H1 (cell line): ENCODE results near the gene PCDHA13. TPM values are rescaled to one million over a fixed set of nuclear protein-coding genes. Genes with fewer than 3 reads are reported as not detected.
A peak's percentile ranks its signal among the peaks of the same experiment; 100 is the strongest.

Experiments
- CTCF ChIA-PET: fragments of 300-600 bp; sonication (Branson Sonifier 250); formaldehyde crosslinking; loops from one replicate; lab custom pipeline; 2021; ENCODE audit not compliant: partially characterized antibody; lab: Charles Lee
- POLR2A ChIA-PET: fragments of 300-600 bp; sonication (Branson Sonifier 250); formaldehyde crosslinking; loops from one replicate; lab custom pipeline; 2021; ENCODE audit warnings: inconsistent platforms; ENCODE audit not compliant: partially characterized antibody; lab: Charles Lee
- DNase-seq, 2 experiments: peaks; one replicate each; pipeline versions ENCODE4 v3.0.0 to v3.0.0-alpha.2; 2010 to 2022; ENCODE audit warnings: low spot score in 2 of 2, low read depth in 1 of 2, mixed read lengths in 1 of 2
- FAIRE-seq: peaks from 2 replicates; lab custom pipeline; 2011; peaks lifted over from hg19 to GRCh38; lab: Jason Lieb, UNC
- H2AFZ ChIP-seq: 2 replicates; pipeline ENCODE4 v1.8.1; 2012; ENCODE audit warnings: low read length, inconsistent platforms
- H2AK5ac ChIP-seq: 2 replicates; pipeline ENCODE4 v1.6.1; 2013; ENCODE audit warnings: low read depth, low read length
- H2BK120ac ChIP-seq: replicated peaks from 2 replicates; pipeline ENCODE3; 2013; ENCODE audit warnings: low read depth, low read length, inconsistent platforms
- H2BK12ac ChIP-seq: 2 replicates; pipeline ENCODE4 v1.6.1; 2013; ENCODE audit warnings: low read depth, low read length
- H2BK15ac ChIP-seq: 2 replicates; pipeline ENCODE4 v1.6.1; 2013; ENCODE audit warnings: low read length
- H2BK20ac ChIP-seq: 2 replicates; pipeline ENCODE4 v1.6.1; 2013; ENCODE audit warnings: low read length
- H2BK5ac ChIP-seq: 2 replicates; pipeline ENCODE4 v1.6.1; 2013; ENCODE audit warnings: low read depth, low read length
- H3K14ac ChIP-seq: 2 replicates; pipeline ENCODE4 v1.6.1; 2013; ENCODE audit warnings: inconsistent platforms; ENCODE audit not compliant: insufficient read length
- H3K18ac ChIP-seq: 2 replicates; pipeline ENCODE4 v1.6.1; 2013; ENCODE audit warnings: low read length; ENCODE audit errors: extremely low read depth
- H3K23ac ChIP-seq: 2 replicates; pipeline ENCODE4 v1.6.1; 2013; ENCODE audit warnings: inconsistent platforms; ENCODE audit not compliant: insufficient read length
- H3K23me2 ChIP-seq: 2 replicates; pipeline ENCODE4 v1.6.1; 2013; ENCODE audit warnings: low read depth, low read length
- H3K27ac ChIP-seq: 2 replicates; pipeline ENCODE4 v1.6.1; 2011; ENCODE audit warnings: low read depth, low read length, inconsistent platforms
- H3K27me3 ChIP-seq, 4 experiments: replicated peaks in 1 of 4; 1 replicate in 1 of 4; 2 replicates in 3 of 4; pipeline versions ENCODE4 v1.6.1 to v1.8.1; 2011 to 2013; ENCODE audit warnings: low read length in 3 of 4, mild to moderate bottlenecking in 3 of 4, inconsistent platforms in 2 of 4, mixed read lengths in 2 of 4, moderate library complexity in 1 of 4; ENCODE audit not compliant: control insufficient read depth in 3 of 4, insufficient read depth in 3 of 4; ENCODE audit errors: extremely low read depth in 1 of 4
- H3K36me3 ChIP-seq, 4 experiments: 2 replicates each; pipeline versions ENCODE4 v1.6.1 to v1.8.1; 2011 to 2013; ENCODE audit warnings: mild to moderate bottlenecking in 4 of 4, low read length in 3 of 4, moderate library complexity in 2 of 4, control low read depth in 1 of 4, inconsistent platforms in 1 of 4; ENCODE audit not compliant: insufficient read depth in 4 of 4, control insufficient read depth in 2 of 4
- H3K4ac ChIP-seq: replicated peaks from 2 replicates; pipeline ENCODE3; 2013; ENCODE audit warnings: low read length, low read depth, mixed read lengths, inconsistent platforms; ENCODE audit not compliant: insufficient read length
- H3K4me1 ChIP-seq, 4 experiments: replicated peaks in 1 of 4; 1 replicate in 1 of 4; 2 replicates in 3 of 4; pipeline versions ENCODE4 v1.6.1 to v1.8.1; 2011 to 2013; ENCODE audit warnings: low read length in 3 of 4, inconsistent platforms in 2 of 4, mixed read lengths in 1 of 4; ENCODE audit not compliant: insufficient read depth in 4 of 4, control insufficient read depth in 3 of 4
- H3K4me2 ChIP-seq, 2 experiments: 2 replicates each; pipeline versions ENCODE4 v1.6.1 to v1.8.1; 2011 to 2013; ENCODE audit warnings: low read depth in 2 of 2, low read length in 2 of 2, control low read depth in 1 of 2, inconsistent platforms in 1 of 2, mild to moderate bottlenecking in 1 of 2; ENCODE audit not compliant: insufficient read depth in 1 of 2
- H3K4me3 ChIP-seq, 4 experiments: fragments of 200-600, 300-600 bp in 1 of 4; sonication (generic), shearing (Covaris generic), sonication (Bioruptor Twin) in 1 of 4; 2 replicates each; pipeline versions ENCODE4 v1.5.1 to v1.8.1; 2011 to 2016; ENCODE audit warnings: low read length in 4 of 4, low read depth in 3 of 4, control low read depth in 2 of 4, inconsistent platforms in 2 of 4, mild to moderate bottlenecking in 2 of 4, mixed read lengths in 1 of 4, moderate library complexity in 1 of 4; ENCODE audit not compliant: insufficient read depth in 2 of 4; ENCODE audit errors: extremely low read depth in 1 of 4
- H3K56ac ChIP-seq: replicated peaks from 2 replicates; pipeline ENCODE3; 2013; ENCODE audit warnings: low read depth, mild to moderate bottlenecking, mixed read lengths, low read length, inconsistent platforms; ENCODE audit not compliant: insufficient read length
- H3K79me1 ChIP-seq: 2 replicates; pipeline ENCODE4 v1.6.1; 2013; ENCODE audit warnings: low read depth, low read length, control low read depth
- H3K79me2 ChIP-seq, 2 experiments: 2 replicates each; pipeline versions ENCODE4 v1.6.1 to v1.8.1; 2012 to 2013; ENCODE audit warnings: low read length in 2 of 2, mild to moderate bottlenecking in 2 of 2, inconsistent platforms in 1 of 2; ENCODE audit not compliant: insufficient read depth in 2 of 2, control insufficient read depth in 1 of 2
- H3K9ac ChIP-seq, 4 experiments: replicated peaks in 1 of 4; 1 replicate in 1 of 4; 2 replicates in 3 of 4; pipeline versions ENCODE4 v1.6.1 to v1.8.1; 2011 to 2013; ENCODE audit warnings: low read depth in 3 of 4, low read length in 3 of 4, control low read depth in 2 of 4, mild to moderate bottlenecking in 2 of 4, moderate library complexity in 2 of 4, inconsistent platforms in 1 of 4; ENCODE audit errors: extremely low read depth in 1 of 4
- H3K9me3 ChIP-seq, 2 experiments: 2 replicates each; pipeline versions ENCODE4 v1.6.1 to v1.8.1; 2012 to 2013; ENCODE audit warnings: mild to moderate bottlenecking in 2 of 2, moderate library complexity in 2 of 2, control low read depth in 1 of 2, inconsistent platforms in 1 of 2, low read depth in 1 of 2, low read length in 1 of 2, mixed read lengths in 1 of 2; ENCODE audit not compliant: insufficient read depth in 2 of 2
- H4K20me1 ChIP-seq, 2 experiments: replicated peaks in 1 of 2; 2 replicates each; pipeline versions ENCODE3 to v1.8.1; 2011 to 2013; ENCODE audit warnings: inconsistent platforms in 2 of 2, low read length in 2 of 2, mild to moderate bottlenecking in 1 of 2; ENCODE audit not compliant: insufficient read depth in 2 of 2, control insufficient read depth in 1 of 2
- H4K5ac ChIP-seq: 2 replicates; pipeline ENCODE4 v1.6.1; 2013; ENCODE audit warnings: low read length, low read depth, mixed read lengths, inconsistent platforms; ENCODE audit not compliant: insufficient read length
- H4K8ac ChIP-seq: 2 replicates; pipeline ENCODE4 v1.8.0; 2013; ENCODE audit warnings: mild to moderate bottlenecking, moderate library complexity, low read length, inconsistent platforms; ENCODE audit not compliant: insufficient read depth; ENCODE audit errors: extremely low read depth
- H4K91ac ChIP-seq: replicated peaks from 2 replicates; pipeline ENCODE3; 2013; ENCODE audit warnings: low read length, mixed read lengths, inconsistent platforms; ENCODE audit not compliant: insufficient read length
- CEBPB ChIP-seq: IDR thresholded peaks from 2 replicates; pipeline ENCODE4 v1.6.1; 2012; ENCODE audit warnings: low read depth, low read length
- CTCF ChIP-seq, 3 experiments: IDR thresholded peaks; 1 replicate in 2 of 3; 2 replicates in 1 of 3; pipeline versions ENCODE4 v1.5.1 to v1.6.1; 2011; ENCODE audit warnings: low read length in 3 of 3, mild to moderate bottlenecking in 3 of 3, inconsistent platforms in 2 of 3, low read depth in 1 of 3, moderate library complexity in 1 of 3; ENCODE audit not compliant: insufficient read depth in 1 of 3; ENCODE audit errors: control extremely low read depth in 1 of 3
- RAD21 ChIP-seq, 2 experiments: IDR thresholded peaks in 1 of 2; conservative IDR thresholded peaks in 1 of 2; 2 replicates each; pipeline ENCODE4 v1.6.1; 2011; ENCODE audit warnings: low read depth in 2 of 2, low read length in 2 of 2, improper control_type of control experiment in 1 of 2, inconsistent platforms in 1 of 2, mild to moderate bottlenecking in 1 of 2, moderate library complexity in 1 of 2
- RNF2 ChIP-seq: fragments of 200-900, 300-1000 bp; sonication (generic); IDR thresholded peaks from 2 replicates; pipeline ENCODE4 v1.7.1; 2016; ENCODE audit warnings: borderline replicate concordance, low read depth, mild to moderate bottlenecking, antibody characterized with exemption, low read length; ENCODE audit not compliant: poor library complexity, severe bottlenecking; ENCODE audit errors: missing control alignments
- WGBS, 2 experiments: shearing (Covaris generic) in 1 of 2; methylation state at CpG; one replicate each; pipeline versions ENCODE4 v1.1.6 to v1.1.7; 2013 to 2015; ENCODE audit warnings: low lambda C conversion rate in 2 of 2, mixed read lengths in 2 of 2, inconsistent platforms in 1 of 2, low coverage in 1 of 2, missing lambda C conversion rate in 1 of 2; ENCODE audit not compliant: insufficient replicate concordance in 2 of 2, insufficient coverage in 1 of 2, insufficient read length in 1 of 2; ENCODE audit errors: extremely low coverage in 1 of 2, missing lambda C conversion rate in 1 of 2; 5-methylcytosine and 5-hydroxymethylcytosine counted together
- polyA plus RNA-seq, 7 experiments: library from polyadenylated mRNA; depleted of rRNA in 3 of 7; stranded (reverse) in 5 of 7; unstranded in 2 of 7; fragments of >200 nt in 5 of 7; fragments of 200-250 nt in 2 of 7; gene quantifications; 1 replicate in 5 of 7; 2 replicates in 1 of 7; 4 replicates in 1 of 7; pipeline versions ENCODE4 v1.2.1 to v1.2.3, GENCODE V29; 2011 to 2013; ENCODE audit warnings: missing spikeins in 2 of 7, mixed read lengths in 2 of 7
- total RNA-seq: library from RNA; stranded (reverse); fragmentation: NEBNext Ultra II Directional; extraction: Animal tissue kit (Norgen Biotek cat#: 25700); gene quantifications from 2 replicates; pipeline ENCODE4 v1.2.1, GENCODE V29; 2021

PCDHA13 gene
- total and polyA plus RNA-seq, 2 of the 8 experiments (the other 6 are each of a cell fraction or from before 2014, with no cell fraction given): 1.2 to 1.3 TPM

GRCh38 chr5:140869555-140869886 is 12.4 kb upstream of the PCDHA13 start:
- Histone ChIP-seq H3K56ac (no peak overlapping the region), H2BK20ac (no peak overlapping the region), H3K9me3 (peaks cover 0 to 13% of the 10 kb centered on the region in 2 experiments; a peak in 1 of 4 replicates), H3K9ac (no peak overlapping the region), H3K36me3 (peaks cover 0 to 15% (median 0%) of the 10 kb centered on the region in 4 experiments; a peak in 3 of 8 replicates), H2AK5ac (no peak overlapping the region), H2BK12ac (no peak overlapping the region), H4K5ac (no peak overlapping the region), H2BK15ac (no peak overlapping the region), H3K18ac (no peak overlapping the region), H3K23me2 (no peaks in the 10 kb centered on the region), H4K91ac (no peak overlapping the region), H3K27ac (no peak overlapping the region), H2BK5ac (no peak overlapping the region), H4K8ac (no peak overlapping the region), H2BK120ac (no peak overlapping the region), H3K4me1 (no peaks in the 10 kb centered on the region; a peak in 2 of 7 replicates), H2AFZ (no peak overlapping the region), H3K79me2 (peaks cover 0 to 19% of the 10 kb centered on the region in 2 experiments; a peak in 2 of 4 replicates), H3K14ac (no peak overlapping the region), H3K4ac (no peak overlapping the region), H4K20me1 (no peaks in the 10 kb centered on the region), H3K4me3 (peak overlapping the region; percentile 54 to 66 (median 58); a peak in 6 of 8 replicates), H3K23ac (no peak overlapping the region), H3K4me2 (peak overlapping the region; percentile 37 to 47; a peak in 3 of 4 replicates), H3K27me3 (no peaks in the 10 kb centered on the region), H3K79me1 (no peaks in the 10 kb centered on the region)
- no peak for DNase-seq
- TF ChIP-seq CTCF (IDR thresholded peaks at IDR 0.05; ENCODE audit: control extremely low read depth in 1 of 3, insufficient read depth in 1 of 3, low read depth in 1 of 3, low read length in 3 of 3): peak in 1 of 3 experiments; percentile 78; a peak in 1 of 4 replicates
- peak; percentile 90; the same call in 1 of the 2 replicates for TF ChIP-seq CEBPB
- 0 out of 4 replicates have a peak, but pooled peaks of 1 of the 2 experiments have one; percentile 38 for TF ChIP-seq RAD21 (IDR thresholded peaks at IDR 0.05 in 1 of 2, conservative IDR thresholded peaks at IDR 0.05 in 1 of 2; ENCODE audit: low read depth in 2 of 2, low read length in 2 of 2)
- no peak for TF ChIP-seq RNF2
- WGBS, 2 experiments: 88% methylated on average over 5 of the region's 5 CpGs; no CpG with 5 or more reads in 1 of the 2 experiments
- POLR2A ChIA-PET: interaction anchor here (0.6 to 2.4 kb wide), 13 partner anchors 9 to 225 kb away, joined by 3 to 14 read pairs (median 6); partner anchors contain the start of genes PCDHA10, PCDHA6, PCDHB1 and PCDHB2
- FAIRE-seq: no peak
- CTCF ChIA-PET: interaction anchor here (0.6 to 9.3 kb wide), 50 partner anchors 8 to 286 kb away, joined by 3 to 141 read pairs (median 5); partner anchors contain the start of genes PCDHA1, PCDHA10, PCDHA13 and PCDHA4
